GM23338 (cell line): ENCODE results near the gene DARS2. TPM values are rescaled to one million over a fixed set of nuclear protein-coding genes. Genes with fewer than 3 reads are reported as not detected.
A peak's percentile ranks its signal among the peaks of the same experiment; 100 is the strongest.

Experiments
- ATAC-seq: fragments of 200-7000 bp; cut with Tn5 transposase; 3 replicates; pipeline ENCODE4 v1.9.1; 2020
- DNase-seq: peaks from one replicate; pipeline ENCODE4 v3.0.0-alpha.2; 2015; ENCODE audit warnings: low spot score
- H2AFZ ChIP-seq: fragments of 200-600 bp; sonication (generic); 2 replicates; pipeline ENCODE4 v1.8.0; 2016; ENCODE audit warnings: antibody characterized with exemption, mild to moderate bottlenecking, moderate library complexity
- H3F3A ChIP-seq: fragments of 200-600 bp; sonication (generic); replicated peaks from 2 replicates; pipeline ENCODE4 v1.8.0; 2017; ENCODE audit warnings: antibody characterized with exemption, mixed run types, low read depth
- H3K27ac ChIP-seq: fragments of 200-600 bp; sonication (generic); 2 replicates; pipeline ENCODE4 v1.6.1; 2016; ENCODE audit warnings: low read depth
- H3K27me3 ChIP-seq: fragments of 200-600 bp; sonication (generic); 2 replicates; pipeline ENCODE4 v1.8.0; 2016; ENCODE audit warnings: mild to moderate bottlenecking, mixed run types, moderate library complexity; ENCODE audit not compliant: insufficient read depth
- H3K36me3 ChIP-seq: fragments of 200-600 bp; sonication (generic); 2 replicates; pipeline ENCODE4 v1.8.0; 2016; ENCODE audit warnings: mild to moderate bottlenecking; ENCODE audit not compliant: insufficient read depth
- H3K4me1 ChIP-seq: fragments of 200-600 bp; sonication (generic); 2 replicates; pipeline ENCODE4 v1.8.0; 2016; ENCODE audit warnings: mild to moderate bottlenecking, moderate library complexity; ENCODE audit not compliant: insufficient read depth
- H3K4me2 ChIP-seq: fragments of 200-600 bp; sonication (generic); 2 replicates; pipeline ENCODE4 v1.7.1; 2017; ENCODE audit warnings: mixed run types
- H3K4me3 ChIP-seq: fragments of 200-600 bp; sonication (generic); 2 replicates; pipeline ENCODE4 v1.6.1; 2016; ENCODE audit warnings: mixed run types
- H3K79me2 ChIP-seq: fragments of 200-600 bp; sonication (generic); replicated peaks from 2 replicates; pipeline ENCODE4 v1.8.0; 2017; ENCODE audit warnings: mild to moderate bottlenecking; ENCODE audit not compliant: insufficient read depth
- H3K9me2 ChIP-seq: fragments of 200-600 bp; sonication (generic); 2 replicates; pipeline ENCODE4 v1.8.0; 2017; ENCODE audit not compliant: insufficient read depth
- H4K20me1 ChIP-seq: fragments of 200-600 bp; sonication (generic); replicated peaks from 2 replicates; pipeline ENCODE4 v1.8.0; 2017; ENCODE audit warnings: mild to moderate bottlenecking; ENCODE audit not compliant: insufficient read depth
- H3K27ac Mint-ChIP-seq: 2 replicates; pipeline ENCODE4 v1.8.0; 2020; ENCODE audit warnings: inconsistent platforms, mild to moderate bottlenecking, moderate library complexity, mixed read lengths
- H3K27me3 Mint-ChIP-seq: 3 replicates; pipeline ENCODE4 v1.8.0; 2022; ENCODE audit warnings: low read depth, mild to moderate bottlenecking, moderate library complexity, mixed read lengths, inconsistent platforms; ENCODE audit not compliant: insufficient read depth, poor library complexity
- H3K36me3 Mint-ChIP-seq: 3 replicates; pipeline ENCODE4 v1.8.0; 2021; ENCODE audit warnings: low read depth, mild to moderate bottlenecking, inconsistent platforms, moderate library complexity, mixed read lengths
- H3K4me1 Mint-ChIP-seq: 3 replicates; pipeline ENCODE4 v1.8.0; 2020; ENCODE audit warnings: mild to moderate bottlenecking, inconsistent platforms, mixed read lengths
- H3K4me3 Mint-ChIP-seq: 3 replicates; pipeline ENCODE4 v1.8.0; 2021; ENCODE audit warnings: moderate library complexity, mild to moderate bottlenecking, inconsistent platforms, mixed read lengths
- H3K9me3 Mint-ChIP-seq: 3 replicates; pipeline ENCODE4 v1.8.0; 2020; ENCODE audit warnings: moderate library complexity, mild to moderate bottlenecking, inconsistent platforms, mixed read lengths
- NANOG ChIP-seq: IDR thresholded peaks from 2 replicates; pipeline ENCODE4 v1.6.1; 2016; ENCODE audit warnings: antibody characterized with exemption, borderline replicate concordance
- ZNF114 ChIP-seq: fragments of 250-450 bp; sonication (Bioruptor Pico); IDR thresholded peaks from 2 replicates; pipeline ENCODE4 v1.5.0; 2020; ENCODE audit warnings: mild to moderate bottlenecking, moderate library complexity
- ZNF462 ChIP-seq: fragments of 250-450 bp; sonication (Bioruptor Pico); IDR thresholded peaks from 2 replicates; pipeline ENCODE4 v1.5.0; 2020; ENCODE audit warnings: mild to moderate bottlenecking, moderate library complexity
- polyA plus RNA-seq: library from polyadenylated mRNA; unstranded; fragments of >200 nt; fragmentation: Nextera tagmentation; extraction: Ambion mirVana; gene quantifications from 2 replicates; pipeline ENCODE4 v1.2.1, GENCODE V29; 2016
- total RNA-seq: library from RNA; depleted of rRNA; stranded (reverse); fragments of >200 nt; shearing (Covaris generic); gene quantifications from 2 replicates; pipeline ENCODE4 v1.2.3, GENCODE V29; 2014
- TF ChIP-seq, protein P1 (sequence below): IDR thresholded peaks from one replicate; pipeline ENCODE4 v1.6.1; 2018; ENCODE audit warnings: antibody characterized with exemption; ENCODE audit not compliant: unreplicated experiment

DARS2 gene
- total and polyA plus RNA-seq, 2 experiments from 2014 or later = 18.1 to 41.1 TPM

DNA sequence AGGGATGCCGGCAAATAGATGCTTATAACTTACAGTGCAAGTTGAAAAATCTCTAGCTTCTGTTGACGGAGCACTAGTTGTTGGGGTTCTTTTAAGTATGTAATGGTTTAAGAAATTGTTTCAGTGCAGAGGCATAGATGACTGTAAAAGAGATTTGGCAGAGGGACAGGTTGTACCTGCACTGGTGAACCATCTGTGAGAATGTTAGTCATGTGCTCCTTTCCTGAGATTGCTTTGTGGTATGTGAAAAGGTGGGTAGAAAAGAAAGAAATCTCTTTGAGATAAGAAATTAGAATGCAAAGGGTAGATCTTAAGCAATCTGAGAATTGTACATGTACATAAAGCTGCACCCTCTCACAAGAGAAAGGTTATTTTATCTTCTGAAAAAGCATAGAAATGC is 63.2 kb downstream of the DARS2 start:
- DNase-seq (no peak), ATAC-seq (no peak)
- Mint-ChIP-seq H3K36me3 (peaks cover 18% of the 10 kb centered on the region), H3K27ac (peak overlapping the region; percentile 60; the same call in 1 of the 2 replicates), H3K27me3 (peaks cover 2% of the 10 kb centered on the region), H3K9me3 (no peaks in the 10 kb centered on the region), H3K4me3 (no peak overlapping the region), H3K4me1 (peaks cover 52% of the 10 kb centered on the region)
- H3K79me2 ChIP-seq = peaks cover 22% of the 10 kb centered on the region
- no peak overlapping the region for H3K4me3 ChIP-seq
- peak overlapping the region; percentile 57; the same call in 1 of the 2 replicates for H3K4me2 ChIP-seq
- H4K20me1 ChIP-seq = no peaks in the 10 kb centered on the region
- no peaks in the 10 kb centered on the region for H3K27me3 ChIP-seq
- H3F3A ChIP-seq = no peaks in the 10 kb centered on the region
- H3K36me3 ChIP-seq = no peaks in the 10 kb centered on the region
- H3K4me1 ChIP-seq = peaks cover 43% of the 10 kb centered on the region
- H3K9me2 ChIP-seq = no peaks in the 10 kb centered on the region
- TF ChIP-seq, protein P1, sequence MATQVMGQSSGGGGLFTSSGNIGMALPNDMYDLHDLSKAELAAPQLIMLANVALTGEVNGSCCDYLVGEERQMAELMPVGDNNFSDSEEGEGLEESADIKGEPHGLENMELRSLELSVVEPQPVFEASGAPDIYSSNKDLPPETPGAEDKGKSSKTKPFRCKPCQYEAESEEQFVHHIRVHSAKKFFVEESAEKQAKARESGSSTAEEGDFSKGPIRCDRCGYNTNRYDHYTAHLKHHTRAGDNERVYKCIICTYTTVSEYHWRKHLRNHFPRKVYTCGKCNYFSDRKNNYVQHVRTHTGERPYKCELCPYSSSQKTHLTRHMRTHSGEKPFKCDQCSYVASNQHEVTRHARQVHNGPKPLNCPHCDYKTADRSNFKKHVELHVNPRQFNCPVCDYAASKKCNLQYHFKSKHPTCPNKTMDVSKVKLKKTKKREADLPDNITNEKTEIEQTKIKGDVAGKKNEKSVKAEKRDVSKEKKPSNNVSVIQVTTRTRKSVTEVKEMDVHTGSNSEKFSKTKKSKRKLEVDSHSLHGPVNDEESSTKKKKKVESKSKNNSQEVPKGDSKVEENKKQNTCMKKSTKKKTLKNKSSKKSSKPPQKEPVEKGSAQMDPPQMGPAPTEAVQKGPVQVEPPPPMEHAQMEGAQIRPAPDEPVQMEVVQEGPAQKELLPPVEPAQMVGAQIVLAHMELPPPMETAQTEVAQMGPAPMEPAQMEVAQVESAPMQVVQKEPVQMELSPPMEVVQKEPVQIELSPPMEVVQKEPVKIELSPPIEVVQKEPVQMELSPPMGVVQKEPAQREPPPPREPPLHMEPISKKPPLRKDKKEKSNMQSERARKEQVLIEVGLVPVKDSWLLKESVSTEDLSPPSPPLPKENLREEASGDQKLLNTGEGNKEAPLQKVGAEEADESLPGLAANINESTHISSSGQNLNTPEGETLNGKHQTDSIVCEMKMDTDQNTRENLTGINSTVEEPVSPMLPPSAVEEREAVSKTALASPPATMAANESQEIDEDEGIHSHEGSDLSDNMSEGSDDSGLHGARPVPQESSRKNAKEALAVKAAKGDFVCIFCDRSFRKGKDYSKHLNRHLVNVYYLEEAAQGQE = no peak
- TF ChIP-seq ZNF114 (no peak), NANOG (no peak)
- H2AFZ ChIP-seq = no peak overlapping the region
- peak overlapping the region; percentile 80; the same call in 1 of the 2 replicates for H3K27ac ChIP-seq

DNA sequence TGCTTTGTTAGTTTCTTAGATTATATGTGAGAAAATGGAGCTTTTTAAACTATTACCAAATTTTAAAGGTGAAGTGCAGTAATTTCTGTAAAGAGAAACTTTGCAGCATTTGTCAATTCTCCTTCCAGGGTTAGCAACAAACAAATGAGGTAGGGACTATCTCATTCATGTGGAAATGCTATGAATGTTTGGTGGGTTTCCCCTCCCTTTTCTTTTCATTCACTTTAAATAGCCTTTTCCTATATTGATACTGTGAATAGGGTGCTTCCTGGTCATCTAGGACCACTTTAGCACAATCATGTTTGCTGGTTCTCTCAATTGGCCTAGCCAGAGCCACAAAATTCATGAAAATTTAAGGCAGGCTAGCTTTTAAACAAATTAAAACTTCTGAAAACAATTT is 64.3 kb downstream of the DARS2 start:
- Histone ChIP-seq H3K9me2 (no peaks in the 10 kb centered on the region), H2AFZ (no peak overlapping the region), H3K4me3 (no peak overlapping the region), H4K20me1 (no peaks in the 10 kb centered on the region), H3F3A (no peaks in the 10 kb centered on the region), H3K27ac (peak overlapping the region; percentile 80), H3K79me2 (peaks cover 28% of the 10 kb centered on the region), H3K36me3 (no peaks in the 10 kb centered on the region), H3K27me3 (no peaks in the 10 kb centered on the region), H3K4me1 (peaks cover 43% of the 10 kb centered on the region), H3K4me2 (peak overlapping the region; percentile 57)
- DNase-seq (peak; percentile 39), ATAC-seq (peak; percentile 84)
- TF ChIP-seq ZNF462 = no peak
- TF ChIP-seq NANOG = peak; percentile 58; the same call in 1 of the 2 replicates
- H3K36me3 Mint-ChIP-seq = peaks cover 18% of the 10 kb centered on the region
- no peaks in the 10 kb centered on the region for H3K9me3 Mint-ChIP-seq
- H3K27me3 Mint-ChIP-seq = no peaks in the 10 kb centered on the region
- H3K4me1 Mint-ChIP-seq = peaks cover 52% of the 10 kb centered on the region
- peak overlapping the region; percentile 88; the same call in 1 of the 2 replicates for H3K27ac Mint-ChIP-seq
- H3K4me3 Mint-ChIP-seq = no peak overlapping the region
